GM12801 (cell line): Measurements from ENCODE around the gene MED16.

Experiments
- CTCF ChIP-seq: IDR thresholded peaks from one replicate; pipeline ENCODE4 v1.5.1; 2011; ENCODE audit warnings: control low read depth; ENCODE audit not compliant: insufficient read length; ENCODE audit errors: extremely low read depth

The MED16 gene

GRCh38 chr19:825897-826644 lies 66.9 kb downstream of the MED16 start:
- TF ChIP-seq CTCF = no peak

GRCh38 chr19:824885-825284 lies 68.1 kb downstream of the MED16 start:
- TF ChIP-seq CTCF = no peak

DNA sequence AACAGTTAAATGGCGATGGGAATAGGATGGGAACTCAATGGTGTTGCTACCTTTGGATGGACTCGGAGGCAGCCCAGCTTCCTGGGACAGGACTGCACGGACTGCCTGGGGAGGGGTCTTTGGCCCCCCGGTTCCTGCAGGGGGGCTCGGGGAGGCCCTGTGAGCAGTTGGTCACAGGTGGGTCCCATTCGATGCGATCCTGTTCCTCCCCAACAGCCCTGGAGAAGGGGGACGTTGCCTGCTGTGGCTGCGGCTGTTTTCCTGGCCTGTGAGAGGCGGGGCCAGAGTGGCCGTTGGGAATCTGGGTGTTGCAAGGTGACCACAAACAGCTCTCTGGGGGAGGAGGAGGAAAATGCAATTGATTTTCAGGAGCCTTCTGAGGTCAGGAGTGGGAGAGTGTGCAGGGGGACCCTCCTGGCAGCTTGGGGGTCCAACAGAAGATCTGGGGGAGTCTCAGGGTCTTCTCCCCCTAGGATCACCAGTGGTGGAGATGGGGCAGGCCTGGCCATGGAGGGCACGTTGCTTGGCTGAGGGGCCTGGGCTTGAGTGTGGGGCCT lies 69.3 kb downstream of the MED16 start:
- TF ChIP-seq CTCF = no peak

DNA sequence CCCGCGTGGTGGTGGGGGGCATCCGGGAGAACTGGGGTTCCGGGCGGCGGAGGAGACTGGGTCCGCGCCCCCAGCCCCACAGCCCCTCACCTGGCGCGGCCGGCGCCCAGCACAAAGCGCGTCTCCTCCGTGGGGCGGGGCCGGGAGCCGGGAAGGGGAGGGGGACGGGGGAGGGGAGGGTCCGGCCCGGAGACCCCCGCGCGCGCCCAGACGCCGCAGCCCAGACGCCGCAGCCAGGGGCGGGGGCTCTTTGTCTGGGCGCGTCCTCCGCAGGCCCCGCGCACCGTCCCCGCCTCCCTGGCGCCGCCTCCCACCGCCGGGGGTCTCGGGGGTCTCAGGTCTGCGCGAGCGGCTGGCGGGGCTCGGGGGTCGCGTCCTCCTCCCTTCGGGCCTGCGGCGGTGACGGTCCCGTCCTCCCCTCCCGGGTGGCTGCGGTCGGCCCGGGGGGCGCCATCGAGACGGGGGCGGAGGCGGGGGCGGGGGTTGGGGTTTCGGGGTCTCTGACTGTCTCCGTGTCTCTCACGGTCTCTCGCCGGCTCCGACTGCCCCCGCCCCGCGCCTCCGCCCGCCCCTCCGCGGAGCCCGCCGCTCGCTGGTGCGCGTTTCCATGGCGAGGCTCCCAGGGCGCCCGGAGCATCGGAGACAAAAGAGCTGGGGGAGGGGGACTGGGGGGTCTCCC lies 71.0 kb downstream of the MED16 start, which contains the start of gene PLPPR3:
Gene PLPPR3, minus strand, starts transcription at position 131 of the 679 bp plus-strand sequence. CDS start 396 bp downstream, outside the sequence.
- TF ChIP-seq CTCF = no peak

DNA sequence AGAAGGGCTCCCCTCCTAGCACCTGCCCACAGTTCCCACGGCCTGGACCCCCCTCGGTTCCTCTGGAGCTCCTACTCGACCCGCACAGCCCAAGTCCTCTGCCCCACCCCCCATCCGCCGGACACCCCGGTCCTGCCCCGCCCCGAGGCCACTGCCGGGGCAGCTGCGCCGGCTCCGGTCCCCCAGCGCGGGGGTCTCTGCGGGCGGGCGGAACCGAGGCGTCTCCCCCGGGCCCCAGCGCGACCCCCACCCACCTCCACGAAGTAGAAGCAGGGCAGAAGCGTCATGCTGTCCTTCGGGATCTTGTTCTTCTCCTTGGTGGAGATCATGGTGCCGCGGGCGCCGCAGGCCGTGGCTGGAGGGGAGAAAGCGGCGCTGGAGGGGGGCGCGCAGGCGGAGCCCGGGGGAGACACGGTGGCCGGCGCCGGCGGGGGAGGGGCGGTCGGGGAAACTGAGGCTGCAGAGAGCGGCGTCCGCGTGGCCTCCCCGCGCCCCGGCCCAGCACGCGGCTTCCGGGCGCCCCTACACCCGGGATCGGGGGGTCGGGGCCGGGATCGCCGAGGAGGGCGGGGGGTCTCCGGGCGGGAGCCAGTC lies 71.7 kb downstream of the MED16 start:
- no peak for TF ChIP-seq CTCF
